Lung (tissue), 12 donors: Measurements from ENCODE around the gene MEF2B. TPM values are rescaled to one million over a fixed set of nuclear protein-coding genes. Genes with fewer than 3 reads are reported as not detected.
"Not testable (repeated sequence)": the region's sequence is repeated elsewhere in the genome, so short reads cannot be mapped to it uniquely, and the experiment has no call there.

ENCODE experiments used
- ATAC-seq: fragments of 200-7000 bp; cut with Tn5 transposase; one replicate; pipeline ENCODE4 v1.9.1; 2020; ENCODE audit warnings: moderate number of reproducible peaks; ENCODE audit not compliant: insufficient read depth, low FRiP score
- DNase-seq, 3 donors: peaks; one replicate each; pipeline ENCODE4 v3.0.0-alpha.2; 2013 to 2017
- H3K27ac ChIP-seq, 2 donors: one replicate each; pipeline ENCODE4 v1.5.1; 2013; ENCODE audit warnings: mild to moderate bottlenecking in 2 of 2, moderate library complexity in 2 of 2, control low read depth in 1 of 2, inconsistent platforms in 1 of 2, low read depth in 1 of 2, low read length in 1 of 2
- H3K27me3 ChIP-seq, 3 donors: one replicate each; pipeline ENCODE4 v1.5.1; 2013; ENCODE audit warnings: low read length in 2 of 3; ENCODE audit not compliant: control insufficient read depth in 3 of 3, insufficient read depth in 3 of 3
- H3K36me3 ChIP-seq, 4 donors: one replicate each; pipeline ENCODE4 v1.5.1; 2013; ENCODE audit warnings: low read length in 4 of 4, mild to moderate bottlenecking in 1 of 4, moderate library complexity in 1 of 4; ENCODE audit not compliant: control insufficient read depth in 4 of 4, insufficient read depth in 4 of 4
- H3K4me1 ChIP-seq, 5 donors: one replicate each; pipeline ENCODE4 v1.5.1; 2013; ENCODE audit warnings: low read length in 5 of 5, mild to moderate bottlenecking in 2 of 5, moderate library complexity in 1 of 5; ENCODE audit not compliant: control insufficient read depth in 5 of 5, insufficient read depth in 5 of 5
- H3K4me3 ChIP-seq: one replicate; pipeline ENCODE4 v1.5.1; 2013; ENCODE audit warnings: mild to moderate bottlenecking, control low read depth, moderate library complexity
- H3K9ac ChIP-seq, 2 donors: one replicate each; pipeline ENCODE4 v1.5.1; 2013; ENCODE audit warnings: low read length in 2 of 2, control low read depth in 1 of 2; ENCODE audit not compliant: insufficient read depth in 1 of 2
- H3K9me3 ChIP-seq, 4 donors: one replicate each; pipeline ENCODE4 v1.5.1; 2013; ENCODE audit warnings: low read length in 3 of 4, mild to moderate bottlenecking in 1 of 4, moderate library complexity in 1 of 4; ENCODE audit not compliant: control insufficient read depth in 4 of 4, insufficient read depth in 3 of 4
- WGBS, 2 donors: extraction: QIAGEN DNeasy Blood & Tissue Kit; methylation state at CpG; one replicate each; pipeline ENCODE4 v1.1.7; 2013; 5-methylcytosine and 5-hydroxymethylcytosine counted together
- polyA plus RNA-seq, 2 donors: library from polyadenylated mRNA; stranded (reverse); fragments of 200-250 nt; gene quantifications; one replicate each; pipeline ENCODE4 v1.2.1, GENCODE V29; 2013
- total RNA-seq, 2 donors: library from RNA; depleted of rRNA in 1 of 2; stranded (reverse); fragments of >200 nt in 1 of 2; gene quantifications; one replicate each; pipeline ENCODE4 v1.2.1, GENCODE V29; 2014 to 2021
- TF ChIP-seq, protein P1 (sequence below): IDR thresholded peaks from 2 replicates; pipeline ENCODE4 v1.5.1; 2012; ENCODE audit warnings: mild to moderate bottlenecking; ENCODE audit errors: control extremely low read depth, extremely low read depth
- donor health status: control.
- donor health status: control.
- donor health status: Bipolar disorder and iron deficiency.
- donor health status: healthy.
- donor health status: DM: yes; HTN: yes; CAD: no.

MEF2B gene
- total and polyA plus RNA-seq, 4 donors, result 0.44 to 1.8 (median 0.61) TPM

DNA sequence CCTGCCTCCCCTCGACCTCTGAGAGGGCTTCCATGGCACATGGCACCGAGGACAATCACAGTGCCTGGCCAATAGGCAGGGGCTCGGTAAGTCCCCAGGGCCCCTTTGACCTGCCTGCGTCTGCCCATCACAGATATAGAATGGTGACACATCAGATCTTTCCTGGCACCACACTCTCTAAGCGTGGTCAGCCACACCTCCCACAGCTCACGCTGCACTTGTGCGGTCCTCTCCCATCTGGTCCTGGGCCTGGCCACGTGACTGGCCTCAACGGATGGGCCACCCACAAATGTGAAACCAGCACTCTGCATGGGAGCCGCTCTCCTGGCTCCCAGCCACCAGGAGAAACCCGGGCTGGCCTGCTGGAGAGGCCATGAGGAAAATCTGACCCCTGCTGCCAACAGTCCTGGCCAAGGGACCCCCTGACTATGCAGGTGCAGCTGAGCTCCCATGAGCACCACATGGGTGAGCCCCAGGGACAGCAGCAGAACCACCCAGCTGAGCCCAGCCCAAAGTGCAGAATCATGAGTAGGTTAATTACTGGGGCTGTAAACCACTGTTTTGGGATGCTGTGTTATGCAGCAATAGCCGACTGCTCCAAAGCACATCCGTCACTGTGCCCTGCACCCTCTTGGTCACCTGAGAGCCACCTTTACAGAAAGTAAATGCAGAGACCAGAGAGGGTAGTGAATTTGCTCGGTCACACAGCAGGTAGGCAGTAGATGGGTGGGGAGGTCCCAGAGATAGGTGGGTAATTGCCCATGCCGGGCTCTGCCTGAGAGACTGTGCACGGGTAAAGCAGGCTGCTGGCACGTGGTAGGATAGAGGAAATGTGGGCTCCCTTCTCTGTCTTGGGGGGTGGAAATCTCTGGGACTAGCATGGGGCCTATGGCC is 9.7 kb upstream of the MEF2B start:
- WGBS, 2 donors, result 88 to 91% methylated on average over 17 of the region's 17 CpGs
- no peak for DNase-seq
- no peaks in the 10 kb centered on the region for H3K4me1 ChIP-seq
- ATAC-seq, result no peak
- H3K9ac ChIP-seq, result no peak overlapping the region
- peaks cover 10 to 26% (median 15%) of the 10 kb centered on the region in 4 donors for H3K36me3 ChIP-seq
- no peak overlapping the region for H3K4me3 ChIP-seq
- H3K27ac ChIP-seq, result no peak overlapping the region
- H3K9me3 ChIP-seq, result peaks cover 0 to 4% (median 0%) of the 10 kb centered on the region in 4 donors
- H3K27me3 ChIP-seq, result no peaks in the 10 kb centered on the region
- TF ChIP-seq, protein P1, sequence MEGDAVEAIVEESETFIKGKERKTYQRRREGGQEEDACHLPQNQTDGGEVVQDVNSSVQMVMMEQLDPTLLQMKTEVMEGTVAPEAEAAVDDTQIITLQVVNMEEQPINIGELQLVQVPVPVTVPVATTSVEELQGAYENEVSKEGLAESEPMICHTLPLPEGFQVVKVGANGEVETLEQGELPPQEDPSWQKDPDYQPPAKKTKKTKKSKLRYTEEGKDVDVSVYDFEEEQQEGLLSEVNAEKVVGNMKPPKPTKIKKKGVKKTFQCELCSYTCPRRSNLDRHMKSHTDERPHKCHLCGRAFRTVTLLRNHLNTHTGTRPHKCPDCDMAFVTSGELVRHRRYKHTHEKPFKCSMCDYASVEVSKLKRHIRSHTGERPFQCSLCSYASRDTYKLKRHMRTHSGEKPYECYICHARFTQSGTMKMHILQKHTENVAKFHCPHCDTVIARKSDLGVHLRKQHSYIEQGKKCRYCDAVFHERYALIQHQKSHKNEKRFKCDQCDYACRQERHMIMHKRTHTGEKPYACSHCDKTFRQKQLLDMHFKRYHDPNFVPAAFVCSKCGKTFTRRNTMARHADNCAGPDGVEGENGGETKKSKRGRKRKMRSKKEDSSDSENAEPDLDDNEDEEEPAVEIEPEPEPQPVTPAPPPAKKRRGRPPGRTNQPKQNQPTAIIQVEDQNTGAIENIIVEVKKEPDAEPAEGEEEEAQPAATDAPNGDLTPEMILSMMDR, result no peak

DNA sequence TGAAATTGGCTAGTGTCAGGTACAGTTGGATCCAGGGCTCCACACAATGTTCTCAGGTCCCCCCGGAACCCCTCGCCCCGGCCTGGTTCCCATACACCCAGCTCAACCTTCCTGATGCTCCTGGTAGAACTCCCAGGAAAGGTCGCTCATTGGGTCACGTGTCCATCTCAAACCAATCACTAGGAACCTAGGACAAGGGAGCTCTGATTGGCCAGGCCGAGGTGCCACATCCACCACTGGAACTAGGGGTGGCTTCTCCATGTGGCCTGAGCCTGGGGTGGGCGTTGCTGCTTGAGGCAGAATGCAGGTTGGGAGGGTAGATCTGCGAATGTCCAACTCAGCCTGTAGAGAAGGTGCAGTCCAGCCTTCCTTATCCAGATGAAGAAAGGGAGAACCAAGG is 6.9 kb upstream of the MEF2B start:
- DNase-seq (no peak), ATAC-seq (no peak)
- Histone ChIP-seq H3K36me3 (peaks cover 8 to 20% (median 13%) of the 10 kb centered on the region in 4 donors), H3K27me3 (no peaks in the 10 kb centered on the region), H3K9me3 (peaks cover 0 to 4% (median 0%) of the 10 kb centered on the region in 4 donors), H3K27ac (no peak overlapping the region), H3K4me1 (peaks cover 0 to 3% (median 0%) of the 10 kb centered on the region in 5 donors), H3K4me3 (no peak overlapping the region), H3K9ac (no peak overlapping the region)
- 90 to 94% methylated on average over 8 of the region's 8 CpGs for whole genome bisulfite sequencing, 2 donors
- TF ChIP-seq, protein P1, result no peak

DNA sequence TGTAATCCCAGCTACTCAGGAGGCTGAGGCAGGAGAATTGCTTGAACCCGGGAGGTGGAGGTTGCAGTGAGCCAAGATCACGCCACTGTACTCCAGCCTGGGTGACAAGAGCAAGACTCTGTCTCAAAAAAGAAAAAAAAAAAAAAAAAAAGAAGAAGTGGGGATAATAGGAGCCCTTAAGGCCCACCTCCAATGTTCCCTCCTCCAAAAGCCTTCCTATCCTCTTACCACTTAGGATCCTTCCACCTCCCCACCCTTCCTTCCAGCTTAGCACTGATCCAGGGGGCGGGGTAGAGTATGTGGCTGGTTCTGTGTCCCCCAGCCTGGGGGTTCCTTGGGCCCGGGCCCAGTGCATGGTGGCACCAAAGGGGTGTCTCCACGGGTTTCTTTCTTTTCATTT is 3.2 kb upstream of the MEF2B start:
- not testable (repeated sequence) for DNase-seq, H3K36me3 ChIP-seq, ATAC-seq, H3K9me3 ChIP-seq, H3K9ac ChIP-seq, H3K4me3 ChIP-seq, H3K27me3 ChIP-seq, H3K27ac ChIP-seq
- H3K4me1 ChIP-seq, result peaks cover 0 to 11% (median 0%) of the 10 kb centered on the region in 5 donors
- WGBS, 2 donors, result 85 to 89% methylated on average over 5 of the region's 5 CpGs

DNA sequence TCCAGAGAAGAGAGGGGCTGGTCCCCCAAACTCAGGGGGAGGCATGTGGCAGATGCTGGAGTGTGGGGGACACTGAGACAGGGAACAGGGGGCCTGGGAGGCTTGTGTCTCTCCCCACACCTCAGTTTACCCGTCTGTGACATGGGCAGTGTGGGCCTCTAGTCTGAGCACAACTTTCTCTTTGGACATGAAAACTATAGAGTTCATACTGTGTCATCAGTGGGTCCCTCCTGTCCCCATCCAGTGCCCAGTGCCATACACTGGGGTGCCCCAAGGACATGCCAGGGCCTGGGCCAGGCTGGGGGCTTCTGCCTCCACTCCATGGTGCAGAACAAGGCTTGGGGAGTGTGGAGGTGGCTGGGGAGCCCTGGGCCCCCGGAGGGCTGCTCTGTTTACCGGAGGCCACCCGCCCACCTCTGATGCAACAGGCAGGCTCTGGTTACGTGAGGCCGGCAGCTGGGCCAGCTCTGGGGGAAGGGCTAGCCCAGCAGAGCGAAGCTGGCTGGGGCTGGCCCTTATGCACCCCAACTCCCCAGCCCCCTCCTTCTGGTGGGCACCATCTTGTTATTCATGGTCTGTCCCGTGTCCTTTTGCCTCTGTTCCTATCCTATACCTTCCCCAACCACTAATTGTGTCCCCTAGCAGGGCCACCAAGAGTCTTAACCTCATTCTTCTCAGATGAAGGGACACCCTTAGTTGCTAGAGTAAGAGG is 1.9 kb upstream of the MEF2B start:
- no peak overlapping the region for H3K4me3 ChIP-seq
- TF ChIP-seq, protein P1, result no peak
- H3K27me3 ChIP-seq, result no peaks in the 10 kb centered on the region
- no peak overlapping the region for H3K27ac ChIP-seq
- H3K9me3 ChIP-seq, result no peaks in the 10 kb centered on the region
- H3K36me3 ChIP-seq, result peaks cover 0 to 5% (median 3%) of the 10 kb centered on the region in 4 donors
- 48 to 64% methylated on average over 7 to 8 of the region's 8 CpGs for WGBS, 2 donors
- DNase-seq (peak; percentile 12 to 46 (median 24)), ATAC-seq (no peak)
- no peak overlapping the region for H3K9ac ChIP-seq
- H3K4me1 ChIP-seq, result peaks cover 0 to 11% (median 0%) of the 10 kb centered on the region in 5 donors
